Dermis microvascular lymphatic vessel endothelial cell (primary cell): ENCODE results near the gene STYXL1. TPM values are rescaled to one million over a fixed set of nuclear protein-coding genes. Genes with fewer than 3 reads are reported as not detected.

Source experiments
- DNase-seq, 2 donors: peaks; one replicate each; pipeline versions ENCODE4 v3.0.0 to v3.0.0-alpha.2; 2010; ENCODE audit warnings: low read depth in 2 of 2
- total RNA-seq: library from RNA; depleted of rRNA; stranded (reverse); fragments of >200 nt; gene quantifications from 2 replicates; pipeline ENCODE4 v1.2.1, GENCODE V29; 2014

The STYXL1 gene
- total RNA-seq, 1 donor from 2014 or later = 20.4 TPM

- DNase-seq = peak; percentile 61 to 83
These were observed 54.0 kb downstream of the STYXL1 start for GRCh38 chr7:75993689-75994387.

GRCh38 chr7:75992083-75992755 lies 55.6 kb downstream of the STYXL1 start:
- no peak for DNase-seq

GRCh38 chr7:75991531-75992082 lies 56.2 kb downstream of the STYXL1 start:
- no peak for DNase-seq

GRCh38 chr7:75989500-75990388 lies 58.1 kb downstream of the STYXL1 start:
- no peak for DNase-seq

GRCh38 chr7:75988568-75989499 lies 59.0 kb downstream of the STYXL1 start:
- no peak for DNase-seq

GRCh38 chr7:75987805-75988567 lies 59.8 kb downstream of the STYXL1 start:
- DNase-seq = no peak

- no peak for DNase-seq
These were observed 60.6 kb downstream of the STYXL1 start for GRCh38 chr7:75987026-75987804.

GRCh38 chr7:75986147-75986781 lies 61.5 kb downstream of the STYXL1 start:
- DNase-seq = no peak

- DNase-seq = no peak
These were observed 62.2 kb downstream of the STYXL1 start for GRCh38 chr7:75985518-75986146.

GRCh38 chr7:75985009-75985517 lies 62.7 kb downstream of the STYXL1 start:
- no peak for DNase-seq

- DNase-seq = no peak
These were observed 63.4 kb downstream of the STYXL1 start for GRCh38 chr7:75984130-75985008.

- DNase-seq = no peak
These were observed 64.2 kb downstream of the STYXL1 start for GRCh38 chr7:75983471-75984129.

- DNase-seq = no peak
These were observed 65.3 kb downstream of the STYXL1 start for GRCh38 chr7:75982306-75983064.

GRCh38 chr7:75981453-75982305 lies 66.1 kb downstream of the STYXL1 start:
- no peak for DNase-seq

GRCh38 chr7:75981203-75981452 lies 66.7 kb downstream of the STYXL1 start:
- no peak for DNase-seq
